Measurements from ENCODE around the gene CCRL2. TPM values are rescaled to one million over a fixed set of nuclear protein-coding genes. Genes with fewer than 3 reads are reported as not detected.
A peak's percentile ranks its signal among the peaks of the same experiment; 100 is the strongest.

Gene CCRL2
- total and polyA plus RNA-seq, 8 donors, result 0.76 to 5.2 (median 2.0) TPM; not detected in 3

- Histone ChIP-seq H3K9me3 (no peaks in the 10 kb centered on the region), H3K36me3 (no peaks in the 10 kb centered on the region), H3K27me3 (no peaks in the 10 kb centered on the region), H3K27ac (peak overlapping the region in 1 of 5 donors; percentile 66), H3K4me3 (no peak overlapping the region), H3K4me1 (peaks cover 0 to 35% (median 20%) of the 10 kb centered on the region in 4 donors)
- 66 to 78% (median 75%) methylated on average over 8 of the region's 8 CpGs for WGBS, 5 donors
- intact Hi-C loops (cut with DNase I; ENCODE audit: low total_unique reads), result no loop called here
- TF ChIP-seq POLR2A (IDR thresholded peaks at IDR 0.05), result no peak
- no peak for TF ChIP-seq CTCF (IDR thresholded peaks at IDR 0.05)
- no peak for TF ChIP-seq EP300 (IDR thresholded peaks at IDR 0.05)
- TF ChIP-seq POLR2AphosphoS5 (IDR thresholded peaks at IDR 0.05), result no peak
- DNase-seq, result peak in 1 of 2 donors; percentile 29
These were observed 26.4 kb upstream of the CCRL2 start for GRCh38 chr3:46380471-46381221.

GRCh38 chr3:46381625-46382024, 25.4 kb upstream of the CCRL2 start:
- Histone ChIP-seq H3K27ac (no peak overlapping the region), H3K9me3 (no peaks in the 10 kb centered on the region), H3K4me3 (no peak overlapping the region), H3K27me3 (no peaks in the 10 kb centered on the region), H3K36me3 (no peaks in the 10 kb centered on the region), H3K4me1 (peaks cover 0 to 35% (median 20%) of the 10 kb centered on the region in 4 donors)
- DNase-seq, result no peak
- 26 to 55% (median 40%) methylated on average over 3 of the region's 3 CpGs for WGBS, 5 donors
- TF ChIP-seq POLR2A (IDR thresholded peaks at IDR 0.05), result no peak
- no peak for TF ChIP-seq EP300 (IDR thresholded peaks at IDR 0.05)
- no peak for TF ChIP-seq POLR2AphosphoS5 (IDR thresholded peaks at IDR 0.05)
- TF ChIP-seq CTCF (IDR thresholded peaks at IDR 0.05), result no peak
- intact Hi-C loops (cut with DNase I; ENCODE audit: low total_unique reads), result no loop called here

DNA sequence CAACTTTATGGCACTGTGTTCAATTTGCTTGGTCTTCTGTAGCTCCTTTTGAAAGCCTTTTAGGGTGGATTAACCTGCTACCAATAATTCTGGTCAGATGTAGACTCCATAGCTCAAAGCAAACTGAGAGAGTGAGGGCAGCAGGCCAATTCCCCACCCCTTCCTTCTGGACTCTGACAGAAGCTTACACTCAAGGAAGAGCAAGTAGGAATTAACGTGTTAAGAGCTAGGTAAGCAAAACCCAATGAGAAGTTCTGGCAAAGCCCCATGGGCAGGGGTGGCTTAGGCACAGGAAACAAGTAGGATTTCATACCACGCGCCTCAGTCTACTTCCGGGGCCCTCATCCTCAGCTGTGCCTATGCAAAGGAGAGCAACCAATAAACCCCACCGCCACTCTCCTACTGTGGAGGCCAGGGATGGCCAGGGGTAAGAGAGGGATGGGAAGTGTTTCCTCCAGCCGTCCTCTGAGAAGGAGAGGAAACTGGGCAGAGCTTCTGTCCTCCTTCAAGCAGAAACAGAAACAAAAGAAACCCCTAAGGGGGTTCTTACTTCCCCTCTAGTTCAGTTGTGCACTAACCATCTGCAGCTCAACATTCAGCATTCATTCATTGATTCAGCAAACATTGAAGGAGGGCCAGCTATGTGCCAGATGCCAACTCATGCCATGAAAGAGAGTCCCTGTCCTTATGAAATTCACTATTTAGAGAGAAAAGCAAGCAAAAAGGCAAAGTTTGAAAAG, 23.7 kb upstream of the CCRL2 start:
- Histone ChIP-seq H3K4me1 (peaks cover 0 to 35% (median 20%) of the 10 kb centered on the region in 4 donors), H3K4me3 (no peak overlapping the region), H3K27ac (no peak overlapping the region), H3K27me3 (no peaks in the 10 kb centered on the region), H3K9me3 (no peaks in the 10 kb centered on the region), H3K36me3 (no peaks in the 10 kb centered on the region)
- intact Hi-C loops (cut with DNase I; ENCODE audit: low total_unique reads), result no loop called here
- DNase-seq, result peak; percentile 50 to 55
- TF ChIP-seq CTCF (IDR thresholded peaks at IDR 0.05) (no peak), POLR2AphosphoS5 (IDR thresholded peaks at IDR 0.05) (no peak), EP300 (IDR thresholded peaks at IDR 0.05) (no peak), POLR2A (IDR thresholded peaks at IDR 0.05) (no peak)
- 49 to 75% (median 64%) methylated on average over 6 of the region's 6 CpGs for WGBS, 5 donors

DNA sequence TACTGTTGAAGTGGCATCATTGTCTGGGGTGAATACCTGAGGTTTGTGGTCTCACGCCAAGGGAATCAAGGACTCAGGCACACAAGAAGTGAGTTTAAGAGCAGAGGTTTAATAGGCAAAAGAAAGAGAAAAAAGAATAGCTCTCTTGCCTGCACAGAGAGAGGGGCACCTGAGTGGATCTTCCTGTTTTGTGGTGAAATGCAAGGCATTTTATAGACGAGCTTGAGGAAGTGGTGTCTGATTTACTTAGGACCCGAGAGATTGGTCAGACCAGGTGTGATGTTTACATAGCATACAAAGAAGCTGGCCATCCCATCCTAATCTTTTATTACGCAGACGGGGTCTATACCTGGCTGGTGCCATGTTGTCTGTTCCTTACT, 23.1 kb upstream of the CCRL2 start:
- Histone ChIP-seq H3K36me3 (no peaks in the 10 kb centered on the region), H3K4me1 (peaks cover 0 to 35% (median 20%) of the 10 kb centered on the region in 4 donors), H3K27me3 (no peaks in the 10 kb centered on the region), H3K9me3 (no peaks in the 10 kb centered on the region), H3K27ac (no peak overlapping the region), H3K4me3 (no peak overlapping the region)
- no peak for DNase-seq
- TF ChIP-seq POLR2AphosphoS5 (IDR thresholded peaks at IDR 0.05) (no peak), CTCF (IDR thresholded peaks at IDR 0.05) (no peak), POLR2A (IDR thresholded peaks at IDR 0.05) (no peak)
- intact Hi-C loops (cut with DNase I; ENCODE audit: low total_unique reads), result no loop called here
- WGBS, 5 donors, result 34 to 57% (median 47%) methylated on average over 5 of the region's 5 CpGs
